NCI-H345 treated with DMSO at 0.1 percent for 48 hours (cell line): ENCODE measurements around the gene SH3RF1.
"Not testable (repeated sequence)": the region's sequence is repeated elsewhere in the genome, so short reads cannot be mapped to it uniquely, and the experiment has no call there.

Experiments
- DNase-seq: peaks from one replicate; lab custom pipeline; 2025; ENCODE audit not compliant: unreplicated experiment; lab: John Stamatoyannopoulos, UW

Gene SH3RF1

GRCh38 chr4:169202145-169202699, 68.5 kb downstream of the SH3RF1 start:
- DNase-seq: no peak

- no peak for DNase-seq
Measured at GRCh38 chr4:169201222-169202144, 69.3 kb downstream of the SH3RF1 start.

DNA sequence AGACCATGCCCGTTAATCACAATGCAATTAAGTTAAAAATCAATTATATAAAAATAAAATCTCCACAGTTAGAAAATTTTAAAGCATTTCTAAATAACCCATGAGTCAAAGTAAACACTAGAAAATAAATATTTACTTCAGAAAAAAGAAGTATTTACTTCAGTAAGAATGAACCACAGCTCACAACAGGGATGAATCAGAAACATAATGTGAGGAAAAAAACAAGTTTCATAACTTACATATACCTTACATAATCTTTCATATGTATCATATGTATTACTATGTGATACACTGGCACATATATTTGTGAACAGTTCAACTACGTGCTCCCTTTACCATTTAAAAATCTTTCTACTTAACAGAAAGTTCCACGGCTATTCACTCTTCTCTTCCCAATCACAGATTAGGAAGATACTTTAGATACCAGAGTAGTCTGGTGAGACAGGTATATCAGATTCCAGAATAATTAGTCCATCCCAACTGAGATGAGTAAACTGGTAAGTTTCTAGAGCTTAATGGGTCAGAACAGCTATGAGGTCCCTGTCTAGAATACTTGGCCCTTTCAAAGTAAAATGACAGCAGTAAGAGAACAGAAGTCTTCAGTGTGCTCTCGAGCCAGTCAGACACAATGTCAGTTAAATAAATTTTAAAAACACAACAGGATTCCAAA, 70.3 kb downstream of the SH3RF1 start:
- DNase-seq: no peak

GRCh38 chr4:169199184-169199583, 71.6 kb downstream of the SH3RF1 start:
- no peak for DNase-seq

DNA sequence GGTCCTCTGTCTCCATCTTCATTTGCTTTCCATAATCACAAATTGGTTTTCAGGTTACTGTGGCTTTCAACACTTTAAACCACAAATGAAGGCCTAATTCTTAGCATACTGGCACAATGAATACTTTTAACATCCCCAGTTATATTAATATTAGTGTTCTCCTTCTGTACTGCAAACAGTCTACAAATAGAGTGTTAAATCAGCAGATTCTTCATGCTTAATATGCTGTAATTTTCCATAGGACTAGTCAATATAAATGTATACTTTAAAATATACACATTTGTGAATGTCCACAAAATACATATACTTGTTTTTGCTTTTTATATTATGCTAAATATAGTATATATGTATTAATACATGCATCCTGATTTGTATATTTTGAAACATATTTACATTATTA, 72.6 kb downstream of the SH3RF1 start:
- no peak for DNase-seq

DNA sequence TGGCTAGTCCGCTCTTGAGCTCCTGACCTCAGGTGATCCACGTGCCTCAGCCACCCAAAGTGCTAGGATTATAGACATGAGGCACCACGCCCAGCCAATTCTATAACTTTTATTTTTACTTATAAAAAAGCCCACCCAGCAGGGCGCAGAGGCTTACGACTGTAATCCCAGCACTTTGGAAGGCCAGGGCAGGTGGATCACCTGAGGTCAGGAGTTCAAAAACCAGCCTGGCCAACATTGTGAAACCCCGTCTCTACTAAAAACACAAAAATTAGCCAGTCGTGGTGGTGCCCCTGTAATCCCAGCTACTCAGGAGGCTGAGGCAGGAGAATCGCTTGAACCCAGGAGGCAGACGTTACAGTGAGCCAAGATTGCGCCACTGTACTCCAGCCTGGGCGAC, 73.5 kb downstream of the SH3RF1 start:
- not testable (repeated sequence) for DNase-seq

DNA sequence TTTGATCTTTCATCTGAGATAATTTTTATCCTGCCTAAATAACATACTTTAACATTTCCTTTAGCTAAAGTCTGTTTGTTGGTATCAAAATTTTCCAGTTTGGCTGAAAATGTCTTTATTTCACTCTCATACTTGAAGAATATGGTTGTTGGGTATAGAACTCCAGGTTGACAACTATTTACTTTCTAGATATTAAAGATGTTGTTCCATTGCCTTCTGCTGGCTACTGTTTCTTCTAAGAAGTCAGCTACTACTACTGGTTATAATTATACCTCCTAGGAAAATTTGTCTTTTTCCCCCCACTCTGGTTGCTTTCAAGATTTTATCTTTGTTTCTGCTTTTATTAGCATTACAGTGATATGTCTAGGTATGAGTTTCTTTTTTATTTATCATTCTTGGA, 75.7 kb downstream of the SH3RF1 start:
- DNase-seq: no peak

- DNase-seq: not testable (repeated sequence)
Measured at GRCh38 chr4:169189968-169190367, 80.8 kb downstream of the SH3RF1 start.

DNA sequence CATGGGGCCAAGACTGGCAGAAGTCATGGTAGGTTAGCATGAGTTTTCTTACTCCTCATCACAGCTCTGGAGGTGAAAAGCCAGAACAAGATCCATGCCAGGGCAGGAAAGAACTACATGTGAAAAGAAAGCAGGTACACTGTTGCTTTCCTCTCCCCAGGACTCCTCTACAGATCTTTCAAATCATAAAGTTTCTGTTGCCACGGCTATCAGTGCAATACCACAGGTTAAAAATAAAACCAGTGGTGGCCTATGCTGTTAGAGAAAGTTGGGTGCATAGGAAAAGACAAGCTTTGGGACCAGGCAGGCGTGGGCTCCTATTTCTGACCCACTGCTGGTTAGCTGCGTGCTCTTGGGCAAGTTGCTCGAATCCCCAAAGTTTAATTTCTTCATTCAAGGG, 81.4 kb downstream of the SH3RF1 start:
- DNase-seq: no peak

- DNase-seq: no peak
Measured at GRCh38 chr4:169188204-169188603, 82.6 kb downstream of the SH3RF1 start.

GRCh38 chr4:169185133-169185956, 85.4 kb downstream of the SH3RF1 start:
- DNase-seq: no peak

DNA sequence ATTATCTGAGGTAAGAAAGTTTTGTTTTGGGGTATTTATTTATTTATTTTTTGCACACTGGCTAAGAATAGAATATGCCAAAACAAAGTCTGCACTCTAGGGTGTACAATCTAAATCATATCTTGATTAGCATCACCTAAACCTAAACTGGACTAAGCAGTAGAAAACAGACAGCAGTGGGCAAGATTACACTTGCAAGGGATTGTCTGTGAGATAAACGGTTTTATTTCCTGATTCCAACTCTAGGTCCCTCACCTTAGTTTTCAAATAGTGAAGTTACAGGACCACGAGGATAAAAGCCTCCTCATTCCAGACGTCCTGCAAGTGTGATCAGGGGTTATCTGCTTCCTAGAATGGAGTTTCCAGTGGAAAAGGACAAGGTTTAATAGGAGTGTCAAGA, 86.1 kb downstream of the SH3RF1 start:
- no peak for DNase-seq

GRCh38 chr4:169184236-169184635, 86.5 kb downstream of the SH3RF1 start:
- no peak for DNase-seq

DNA sequence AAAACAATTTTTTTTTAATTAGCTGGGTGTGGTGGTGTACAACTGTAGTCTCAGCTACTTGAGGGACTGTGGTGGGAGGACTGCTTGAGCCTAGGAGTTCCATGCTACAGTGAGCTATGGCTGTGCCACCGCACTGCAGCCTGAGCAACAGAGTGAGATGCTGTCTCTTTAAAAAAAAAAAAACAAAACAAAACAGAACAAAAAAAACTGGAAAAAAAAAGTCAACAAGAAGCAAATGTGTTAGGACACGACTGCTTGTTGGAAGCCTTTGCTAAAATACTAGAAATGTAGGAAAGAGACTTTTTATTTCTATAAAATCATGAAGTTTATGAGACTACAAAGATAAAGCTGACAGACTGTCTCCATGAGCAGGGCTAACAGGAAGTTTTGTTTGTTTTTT, 87.2 kb downstream of the SH3RF1 start:
- no peak for DNase-seq

- DNase-seq: no peak
Measured at GRCh38 chr4:169179609-169180521, 90.9 kb downstream of the SH3RF1 start.

DNA sequence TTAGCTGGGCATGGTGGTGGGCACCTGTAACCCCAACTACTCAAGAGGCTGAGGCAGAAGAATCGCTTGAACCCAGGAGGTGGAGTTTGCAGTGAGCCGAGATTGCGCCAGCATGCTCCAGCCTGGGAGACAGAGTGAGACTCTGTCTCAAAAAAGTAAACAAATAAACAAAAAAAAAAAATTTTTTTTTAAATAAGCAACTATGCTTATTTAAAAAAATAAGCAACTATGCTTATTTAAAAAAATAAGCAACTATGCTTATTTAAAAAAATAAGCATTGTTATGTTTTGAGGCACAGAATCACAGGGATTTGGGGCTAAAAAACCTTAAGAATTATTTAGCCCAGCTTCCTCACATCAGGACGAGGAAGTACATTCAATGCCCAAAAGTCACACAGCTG, 92.7 kb downstream of the SH3RF1 start:
- not testable (repeated sequence) for DNase-seq

DNA sequence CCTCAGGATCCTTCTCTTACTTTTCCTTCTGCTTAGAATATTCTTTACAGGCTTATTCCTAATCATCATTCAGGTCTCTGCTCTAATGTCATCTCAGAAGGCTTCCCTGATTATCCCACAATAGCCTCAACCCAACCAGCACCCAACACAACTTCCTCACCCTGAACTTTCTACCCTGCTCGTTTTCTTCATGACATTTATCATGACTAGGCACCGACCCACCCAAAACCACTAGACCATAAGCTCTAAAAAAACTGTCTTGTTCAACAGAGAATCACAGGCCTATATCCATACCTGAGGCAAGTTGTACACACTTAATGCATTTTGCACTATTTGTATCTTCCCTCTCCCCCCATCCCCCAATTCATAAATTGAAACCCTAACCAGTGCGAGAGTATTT, 95.3 kb downstream of the SH3RF1 start:
- DNase-seq: no peak

DNA sequence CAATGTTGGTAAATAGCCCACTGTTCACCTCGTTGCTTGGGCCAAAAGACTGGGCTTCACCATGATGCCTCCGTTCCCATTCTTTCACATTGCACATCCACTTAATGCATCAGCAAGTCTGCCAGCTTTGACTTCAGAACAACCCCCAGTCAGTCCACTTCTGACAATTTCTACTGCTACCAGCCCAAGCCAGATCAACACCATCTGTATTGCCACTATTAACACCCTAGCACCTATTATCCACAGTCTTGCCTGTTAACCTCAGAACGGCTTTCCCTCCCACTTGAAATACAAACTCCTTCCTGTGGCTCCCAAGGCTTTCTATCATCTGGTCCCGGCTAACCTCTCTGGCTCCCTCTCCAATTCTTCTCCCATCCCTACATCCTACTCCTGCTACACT, 95.7 kb downstream of the SH3RF1 start:
- no peak for DNase-seq

- DNase-seq: no peak
Measured at GRCh38 chr4:169174247-169174646, 96.5 kb downstream of the SH3RF1 start.
